Neural progenitor cell (in vitro differentiated cells): ENCODE measurements around the gene TENM3. TPM values are rescaled to one million over a fixed set of nuclear protein-coding genes. Genes with fewer than 3 reads are reported as not detected.
A peak's percentile ranks its signal among the peaks of the same experiment; 100 is the strongest.

ENCODE experiments used
- DNase-seq: peaks from one replicate; pipeline ENCODE4 v3.0.0-alpha.2; 2016; ENCODE audit warnings: low spot score
- H2AFZ ChIP-seq: fragments of 200-600 bp; sonication (generic); replicated peaks from 2 replicates; pipeline ENCODE4 v1.6.1; 2016; ENCODE audit warnings: antibody characterized with exemption
- H3F3A ChIP-seq: fragments of 200-600 bp; sonication (generic); 2 replicates; pipeline ENCODE4 v1.6.1; 2016; ENCODE audit warnings: antibody characterized with exemption, low read depth
- H3K27ac ChIP-seq: fragments of 200-600 bp; sonication (generic); 2 replicates; pipeline ENCODE4 v1.5.1; 2016; ENCODE audit warnings: mild to moderate bottlenecking
- H3K27me3 ChIP-seq: fragments of 200-600 bp; sonication (generic); 2 replicates; pipeline ENCODE4 v1.6.1; 2016; ENCODE audit warnings: mild to moderate bottlenecking, moderate library complexity
- H3K36me3 ChIP-seq: fragments of 200-600 bp; sonication (generic); 2 replicates; pipeline ENCODE4 v1.5.1; 2016
- H3K4me1 ChIP-seq: fragments of 200-600 bp; sonication (generic); 2 replicates; pipeline ENCODE4 v1.6.1; 2016; ENCODE audit warnings: mixed run types
- H3K4me2 ChIP-seq: fragments of 200-600 bp; sonication (generic); 2 replicates; pipeline ENCODE4 v1.6.1; 2016
- H3K4me3 ChIP-seq: fragments of 200-600 bp; sonication (generic); 2 replicates; pipeline ENCODE4 v1.5.1; 2016
- H3K79me2 ChIP-seq: fragments of 200-600 bp; sonication (generic); 2 replicates; pipeline ENCODE4 v1.6.1; 2016; ENCODE audit warnings: low read depth
- H3K9ac ChIP-seq: fragments of 200-600 bp; sonication (generic); 2 replicates; pipeline ENCODE4 v1.6.1; 2016
- H3K9me3 ChIP-seq: fragments of 200-600 bp; sonication (generic); 2 replicates; pipeline ENCODE4 v1.5.1; 2016; ENCODE audit warnings: low read depth
- H4K20me1 ChIP-seq: fragments of 200-600 bp; sonication (generic); 2 replicates; pipeline ENCODE4 v1.6.1; 2016; ENCODE audit warnings: low read depth
- H3K27ac Mint-ChIP-seq: 3 replicates; pipeline ENCODE4 v1.8.0; 2021; ENCODE audit warnings: mixed read lengths
- H3K27me3 Mint-ChIP-seq: 2 replicates; pipeline ENCODE4 v1.8.0; 2022; ENCODE audit warnings: low read depth, mild to moderate bottlenecking, inconsistent platforms, moderate library complexity, mixed read lengths; ENCODE audit not compliant: insufficient read depth
- H3K36me3 Mint-ChIP-seq: 3 replicates; pipeline ENCODE4 v1.8.0; 2021; ENCODE audit warnings: mixed read lengths
- H3K4me1 Mint-ChIP-seq: 3 replicates; pipeline ENCODE4 v1.8.0; 2021; ENCODE audit warnings: mixed read lengths
- H3K4me3 Mint-ChIP-seq: 3 replicates; pipeline ENCODE4 v1.8.0; 2021; ENCODE audit warnings: mild to moderate bottlenecking, moderate library complexity, mixed read lengths
- H3K9me3 Mint-ChIP-seq: 3 replicates; pipeline ENCODE4 v1.8.0; 2020; ENCODE audit warnings: mixed read lengths
- EZH2 ChIP-seq: fragments of 200-600 bp; sonication (generic); IDR thresholded peaks from 2 replicates; pipeline ENCODE4 v1.6.1; 2017; ENCODE audit warnings: antibody characterized with exemption, mild to moderate bottlenecking, moderate library complexity
- EZH2phosphoT487 ChIP-seq: fragments of 200-600 bp; sonication (generic); IDR thresholded peaks from 2 replicates; pipeline ENCODE4 v1.6.1; 2017; ENCODE audit warnings: antibody characterized with exemption
- total RNA-seq: library from RNA; depleted of rRNA; stranded (reverse); fragments of >200 nt; gene quantifications from 2 replicates; pipeline ENCODE4 v1.2.3, GENCODE V29; 2015; ENCODE audit warnings: low replicate concordance
- TF ChIP-seq, protein P1 (sequence below): fragments of 200-600 bp; sonication (generic); IDR thresholded peaks from 2 replicates; pipeline ENCODE4 v1.5.1; 2017; ENCODE audit warnings: antibody characterized with exemption, mild to moderate bottlenecking

Gene TENM3
- total RNA-seq, 1 donor from 2014 or later = 78.7 TPM

DNA sequence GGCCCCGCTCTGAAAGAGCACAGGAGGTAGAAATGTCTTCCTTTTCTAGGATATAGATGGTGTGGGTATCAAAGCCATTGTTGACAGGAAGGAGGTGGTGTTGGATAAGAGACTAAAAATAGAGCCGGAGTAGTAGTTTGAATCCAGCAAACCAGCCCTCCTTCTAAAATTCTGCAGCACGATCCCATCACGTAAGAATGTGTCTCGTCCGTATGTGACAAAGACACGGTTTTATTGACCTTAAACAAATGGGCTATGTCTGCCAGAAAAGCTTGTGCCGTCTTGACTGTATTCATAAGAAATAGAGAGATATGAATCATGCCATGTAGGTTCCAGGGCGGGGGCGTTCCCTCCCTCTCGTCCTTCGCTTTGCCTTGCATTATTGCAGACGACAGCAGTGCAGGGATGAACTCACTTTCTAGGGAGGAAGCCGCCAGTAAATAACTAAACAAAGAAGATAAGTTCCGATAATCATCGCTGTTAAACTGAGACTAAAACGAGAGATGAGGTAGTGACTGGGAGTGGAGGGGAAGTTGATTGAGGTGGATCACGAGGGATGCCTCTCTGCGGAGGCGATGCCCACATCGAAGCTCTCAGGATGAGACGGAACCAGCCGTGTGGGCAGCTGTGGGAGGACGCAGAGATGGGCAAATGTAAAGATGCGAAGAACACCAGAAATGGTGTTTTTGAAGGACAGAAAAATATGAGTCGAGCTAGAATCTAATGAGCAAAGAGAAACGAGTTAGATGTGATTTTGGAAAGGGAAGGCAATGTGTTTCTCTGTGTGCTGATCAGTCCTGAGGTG is 3.4 kb downstream of the TENM3 start:
- H2AFZ ChIP-seq = no peak overlapping the region
- Mint-ChIP-seq H3K27ac (no peak overlapping the region), H3K4me3 (no peak overlapping the region), H3K9me3 (peaks cover 27% of the 10 kb centered on the region), H3K4me1 (peaks cover 27% of the 10 kb centered on the region), H3K36me3 (peaks cover 50% of the 10 kb centered on the region), H3K27me3 (peaks cover 2% of the 10 kb centered on the region)
- no peak overlapping the region for H3K9ac ChIP-seq
- H3K27ac ChIP-seq = peak overlapping the region; percentile 76
- H3K4me2 ChIP-seq = peak overlapping the region; percentile 28
- peaks cover 18% of the 10 kb centered on the region for H3K79me2 ChIP-seq
- H3K36me3 ChIP-seq = no peaks in the 10 kb centered on the region
- no peak overlapping the region for H3K4me3 ChIP-seq
- H3K4me1 ChIP-seq = peaks cover 23% of the 10 kb centered on the region
- H3K27me3 ChIP-seq = no peaks in the 10 kb centered on the region
- no peaks in the 10 kb centered on the region for H3K9me3 ChIP-seq
- DNase-seq = no peak
- H3F3A ChIP-seq = peaks cover 22% of the 10 kb centered on the region
- TF ChIP-seq, protein P1, sequence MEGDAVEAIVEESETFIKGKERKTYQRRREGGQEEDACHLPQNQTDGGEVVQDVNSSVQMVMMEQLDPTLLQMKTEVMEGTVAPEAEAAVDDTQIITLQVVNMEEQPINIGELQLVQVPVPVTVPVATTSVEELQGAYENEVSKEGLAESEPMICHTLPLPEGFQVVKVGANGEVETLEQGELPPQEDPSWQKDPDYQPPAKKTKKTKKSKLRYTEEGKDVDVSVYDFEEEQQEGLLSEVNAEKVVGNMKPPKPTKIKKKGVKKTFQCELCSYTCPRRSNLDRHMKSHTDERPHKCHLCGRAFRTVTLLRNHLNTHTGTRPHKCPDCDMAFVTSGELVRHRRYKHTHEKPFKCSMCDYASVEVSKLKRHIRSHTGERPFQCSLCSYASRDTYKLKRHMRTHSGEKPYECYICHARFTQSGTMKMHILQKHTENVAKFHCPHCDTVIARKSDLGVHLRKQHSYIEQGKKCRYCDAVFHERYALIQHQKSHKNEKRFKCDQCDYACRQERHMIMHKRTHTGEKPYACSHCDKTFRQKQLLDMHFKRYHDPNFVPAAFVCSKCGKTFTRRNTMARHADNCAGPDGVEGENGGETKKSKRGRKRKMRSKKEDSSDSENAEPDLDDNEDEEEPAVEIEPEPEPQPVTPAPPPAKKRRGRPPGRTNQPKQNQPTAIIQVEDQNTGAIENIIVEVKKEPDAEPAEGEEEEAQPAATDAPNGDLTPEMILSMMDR = no peak
- no peak for TF ChIP-seq EZH2phosphoT487
- no peak for TF ChIP-seq EZH2
- no peaks in the 10 kb centered on the region for H4K20me1 ChIP-seq

DNA sequence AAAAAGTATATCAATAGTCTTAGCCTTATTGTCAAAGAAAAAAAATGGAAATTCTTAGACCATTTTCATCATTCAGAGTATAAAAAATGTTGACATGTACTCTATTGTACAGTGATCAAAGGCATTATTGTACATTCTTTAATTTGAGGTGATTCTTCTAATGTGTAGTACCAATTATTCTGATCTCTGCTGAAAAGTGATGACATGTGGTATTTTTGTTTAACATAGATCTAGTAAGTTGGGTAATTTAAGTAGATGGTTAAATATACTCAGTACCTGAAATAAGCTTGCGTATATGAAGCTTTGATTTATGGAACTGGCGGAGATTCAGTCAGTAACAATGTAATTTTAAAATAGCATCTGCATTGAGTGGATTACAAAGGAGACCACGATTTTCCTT is 5.1 kb downstream of the TENM3 start:
- no peak for TF ChIP-seq EZH2phosphoT487
- TF ChIP-seq, protein P1 = no peak
- TF ChIP-seq EZH2 = no peak
- H4K20me1 ChIP-seq = no peaks in the 10 kb centered on the region
- H3K9me3 ChIP-seq = no peaks in the 10 kb centered on the region
- Mint-ChIP-seq H3K9me3 (peaks cover 26% of the 10 kb centered on the region), H3K36me3 (peaks cover 49% of the 10 kb centered on the region), H3K27ac (no peak overlapping the region), H3K4me3 (no peak overlapping the region), H3K27me3 (peaks cover 2% of the 10 kb centered on the region), H3K4me1 (peaks cover 24% of the 10 kb centered on the region)
- H3K4me2 ChIP-seq = no peak overlapping the region
- no peak for DNase-seq
- H3K4me3 ChIP-seq = no peak overlapping the region
- H2AFZ ChIP-seq = no peak overlapping the region
- H3K36me3 ChIP-seq = no peaks in the 10 kb centered on the region
- H3K4me1 ChIP-seq = peaks cover 33% of the 10 kb centered on the region
- H3F3A ChIP-seq = peaks cover 35% of the 10 kb centered on the region
- no peak overlapping the region for H3K27ac ChIP-seq
- H3K27me3 ChIP-seq = no peaks in the 10 kb centered on the region
- peaks cover 22% of the 10 kb centered on the region for H3K79me2 ChIP-seq
- no peak overlapping the region for H3K9ac ChIP-seq

DNA sequence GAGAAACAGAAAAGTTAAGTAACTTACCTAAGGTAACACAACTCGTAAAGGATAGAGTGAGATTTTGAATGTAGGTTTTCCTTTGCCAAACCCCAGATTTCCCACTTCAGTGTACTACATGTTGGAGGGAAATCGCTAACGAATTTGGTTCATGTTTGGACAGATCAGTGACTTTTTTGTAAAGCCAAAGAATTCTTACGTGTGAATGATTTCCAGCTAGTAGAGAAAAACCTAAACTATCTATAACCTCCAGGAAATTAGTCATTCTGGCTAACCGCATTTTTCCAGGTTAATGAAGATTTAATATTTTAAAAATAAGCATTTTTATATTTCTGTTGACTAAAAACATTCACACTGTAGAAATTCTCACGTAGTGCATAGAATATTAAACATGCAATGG is 7.2 kb downstream of the TENM3 start:
- TF ChIP-seq EZH2phosphoT487 (no peak), EZH2 (no peak)
- TF ChIP-seq, protein P1 = no peak
- no peak overlapping the region for H3K4me2 ChIP-seq
- H3K27me3 ChIP-seq = no peaks in the 10 kb centered on the region
- peaks cover 2% of the 10 kb centered on the region for H3K27me3 Mint-ChIP-seq
- H3K9me3 Mint-ChIP-seq = peaks cover 23% of the 10 kb centered on the region
- peaks cover 38% of the 10 kb centered on the region for H3F3A ChIP-seq
- H3K79me2 ChIP-seq = peaks cover 31% of the 10 kb centered on the region
- no peaks in the 10 kb centered on the region for H3K36me3 ChIP-seq
- H3K9ac ChIP-seq = no peak overlapping the region
- H2AFZ ChIP-seq = no peak overlapping the region
- H3K36me3 Mint-ChIP-seq = peaks cover 42% of the 10 kb centered on the region
- DNase-seq = no peak
- H4K20me1 ChIP-seq = peaks cover 4% of the 10 kb centered on the region
- H3K4me3 Mint-ChIP-seq = no peak overlapping the region
- H3K4me3 ChIP-seq = no peak overlapping the region
- H3K27ac ChIP-seq = no peak overlapping the region
- peaks cover 44% of the 10 kb centered on the region for H3K4me1 ChIP-seq
- no peaks in the 10 kb centered on the region for H3K9me3 ChIP-seq
- H3K4me1 Mint-ChIP-seq = peaks cover 23% of the 10 kb centered on the region
- no peak overlapping the region for H3K27ac Mint-ChIP-seq
